Measurements from ENCODE around the gene PRR33.
A peak's percentile ranks its signal among the peaks of the same experiment; 100 is the strongest.

Gene PRR33

DNA sequence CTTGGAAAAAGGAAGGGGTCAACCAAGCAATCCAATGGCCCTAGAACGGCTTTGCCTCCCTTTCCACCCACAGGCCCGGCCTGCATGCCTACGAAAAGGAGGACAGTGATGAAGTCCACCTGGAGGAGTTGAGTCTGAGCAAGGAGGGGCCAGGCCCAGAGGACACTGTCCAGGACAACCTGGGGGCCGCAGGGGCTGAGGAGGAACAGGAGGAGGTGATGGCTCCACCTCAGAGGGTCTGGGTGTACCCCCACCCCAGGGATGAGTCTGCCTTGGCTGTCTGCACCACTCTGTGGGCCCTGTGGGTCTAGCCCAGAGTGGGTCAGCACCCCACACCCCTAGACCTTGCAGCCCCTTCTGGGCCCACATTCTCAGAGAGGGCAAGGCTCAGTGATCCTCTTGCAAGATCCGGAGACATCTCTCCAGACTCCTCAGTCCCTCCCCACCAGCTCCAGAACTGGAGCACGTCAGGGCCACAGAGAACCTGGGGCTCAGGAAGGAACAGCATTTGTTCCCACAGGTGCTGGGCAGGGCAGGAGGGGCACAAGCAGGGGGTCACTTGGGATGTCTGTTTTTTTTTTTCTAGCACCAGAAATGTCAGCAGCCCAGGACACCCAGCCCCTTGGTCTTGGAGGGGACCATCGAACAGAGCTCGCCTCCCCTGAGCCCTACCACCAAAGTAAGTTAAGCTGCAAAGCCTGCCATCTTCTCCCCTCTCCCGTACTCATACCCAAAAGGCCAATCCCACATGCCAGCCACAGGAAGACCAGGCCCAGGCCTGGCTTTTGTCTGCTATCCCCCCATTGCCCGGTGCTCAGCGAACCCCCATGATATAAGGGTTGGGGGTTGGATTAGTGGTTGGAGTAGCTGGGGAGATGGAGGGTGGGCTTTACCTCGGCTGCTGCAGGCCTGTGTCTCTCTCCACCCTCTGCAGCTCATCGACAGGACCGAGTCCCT, 8.1 kb downstream of the PRR33 start:
- TF ChIP-seq, protein P1, sequence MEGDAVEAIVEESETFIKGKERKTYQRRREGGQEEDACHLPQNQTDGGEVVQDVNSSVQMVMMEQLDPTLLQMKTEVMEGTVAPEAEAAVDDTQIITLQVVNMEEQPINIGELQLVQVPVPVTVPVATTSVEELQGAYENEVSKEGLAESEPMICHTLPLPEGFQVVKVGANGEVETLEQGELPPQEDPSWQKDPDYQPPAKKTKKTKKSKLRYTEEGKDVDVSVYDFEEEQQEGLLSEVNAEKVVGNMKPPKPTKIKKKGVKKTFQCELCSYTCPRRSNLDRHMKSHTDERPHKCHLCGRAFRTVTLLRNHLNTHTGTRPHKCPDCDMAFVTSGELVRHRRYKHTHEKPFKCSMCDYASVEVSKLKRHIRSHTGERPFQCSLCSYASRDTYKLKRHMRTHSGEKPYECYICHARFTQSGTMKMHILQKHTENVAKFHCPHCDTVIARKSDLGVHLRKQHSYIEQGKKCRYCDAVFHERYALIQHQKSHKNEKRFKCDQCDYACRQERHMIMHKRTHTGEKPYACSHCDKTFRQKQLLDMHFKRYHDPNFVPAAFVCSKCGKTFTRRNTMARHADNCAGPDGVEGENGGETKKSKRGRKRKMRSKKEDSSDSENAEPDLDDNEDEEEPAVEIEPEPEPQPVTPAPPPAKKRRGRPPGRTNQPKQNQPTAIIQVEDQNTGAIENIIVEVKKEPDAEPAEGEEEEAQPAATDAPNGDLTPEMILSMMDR (conservative IDR thresholded peaks at IDR 0.05; ENCODE audit: control insufficient read depth, insufficient read depth, low read depth, low read length): no peak
- no peak overlapping the region for H3K4me3 ChIP-seq (ENCODE audit: control insufficient read depth, low read depth, low read length)
- no peak for DNase-seq (ENCODE audit: low read depth)

DNA sequence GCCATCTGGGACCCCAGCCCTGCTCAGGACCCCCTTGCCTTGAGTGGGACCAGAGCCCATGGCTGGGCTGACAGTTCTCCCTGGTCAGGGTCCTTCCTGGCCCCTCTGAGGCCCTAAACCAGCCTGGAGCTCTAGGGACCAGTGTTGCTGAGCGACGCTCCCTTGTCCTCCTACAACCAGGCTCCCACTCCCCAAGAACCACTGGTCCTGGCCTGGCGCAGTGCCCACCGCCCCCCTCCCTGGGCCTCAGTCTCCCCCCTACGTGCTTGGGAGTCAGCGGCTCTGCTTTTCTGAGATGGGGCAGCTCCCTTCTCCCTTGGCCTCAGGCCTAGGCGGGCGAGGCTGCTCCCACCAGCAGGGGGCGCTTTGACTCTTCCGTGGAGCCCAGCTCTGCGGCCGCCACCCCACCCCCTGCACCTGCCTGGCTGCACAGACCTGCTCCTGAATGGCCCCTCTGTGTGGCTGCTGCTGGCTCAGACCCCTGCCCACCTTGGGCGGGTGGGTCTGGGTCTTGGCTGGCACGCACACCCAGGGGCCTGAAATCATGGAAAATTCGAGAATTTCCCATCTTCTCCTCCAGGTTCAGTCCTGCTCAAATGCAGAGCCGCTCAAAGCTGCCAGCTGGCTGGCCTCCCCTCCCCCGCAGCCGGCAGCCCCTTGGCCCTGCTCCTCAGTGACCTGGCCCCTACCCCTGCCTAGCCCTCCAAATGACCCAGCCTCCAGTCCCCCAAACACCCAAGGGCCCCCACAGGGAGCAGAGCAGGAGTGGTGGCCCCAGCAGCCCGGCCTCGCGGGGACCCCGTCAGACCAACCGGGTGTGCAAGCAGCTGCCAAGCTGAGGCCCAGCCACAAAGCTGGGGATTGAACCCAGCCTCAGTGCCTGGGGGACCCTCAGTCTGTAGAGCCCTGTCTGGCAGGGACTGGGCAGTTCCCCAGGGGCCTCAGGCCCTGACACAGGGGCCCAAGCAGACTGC, 9.1 kb downstream of the PRR33 start:
- TF ChIP-seq, protein P1 (conservative IDR thresholded peaks at IDR 0.05; ENCODE audit: control insufficient read depth, insufficient read depth, low read depth, low read length): peak; percentile 72
- DNase-seq (ENCODE audit: low read depth): peak; percentile 66
- H3K4me3 ChIP-seq (ENCODE audit: control insufficient read depth, low read depth, low read length): no peak overlapping the region

DNA sequence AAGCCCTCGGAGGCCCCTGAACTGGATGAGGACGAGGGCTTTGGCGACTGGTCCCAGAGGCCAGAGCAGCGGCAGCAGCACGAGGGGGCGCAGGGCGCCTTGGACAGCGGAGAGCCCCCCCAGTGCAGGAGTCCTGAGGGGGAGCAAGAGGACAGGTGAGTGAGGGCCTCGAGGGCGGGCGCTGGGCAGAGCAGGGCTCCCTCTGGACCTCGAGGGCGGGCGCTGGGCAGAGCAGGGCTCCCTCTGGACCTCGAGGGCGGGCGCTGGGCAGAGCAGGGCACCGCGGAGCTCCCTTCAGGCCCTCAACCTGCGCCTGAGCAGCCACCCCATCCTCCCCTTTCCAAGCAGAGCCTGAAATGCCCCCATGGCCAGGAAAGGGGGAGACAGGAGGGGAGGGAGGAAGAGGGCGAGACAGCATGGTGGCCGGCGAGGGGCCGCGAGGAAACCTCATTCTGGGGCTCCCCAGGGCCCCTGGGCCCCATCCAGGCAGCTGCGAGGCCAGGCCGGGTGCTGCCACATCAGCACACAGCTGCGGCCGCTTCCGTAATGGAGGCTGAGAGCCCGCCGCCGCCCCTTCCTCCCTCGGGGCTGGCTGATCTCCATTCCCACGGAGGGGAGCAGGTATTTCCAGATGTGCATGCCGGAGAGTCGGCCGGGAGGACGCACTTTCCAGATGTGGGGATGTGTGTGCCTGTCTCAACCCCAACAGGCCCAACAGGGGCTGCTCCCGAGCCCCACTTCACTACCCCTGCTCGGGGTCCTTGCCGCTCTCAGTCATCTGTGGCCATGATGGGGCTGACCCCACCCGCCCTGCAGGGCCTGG, 10.0 kb downstream of the PRR33 start:
- no peak overlapping the region for H3K4me3 ChIP-seq (ENCODE audit: control insufficient read depth, low read depth, low read length)
- DNase-seq (ENCODE audit: low read depth): peak; percentile 35
- TF ChIP-seq, protein P1 (conservative IDR thresholded peaks at IDR 0.05; ENCODE audit: control insufficient read depth, insufficient read depth, low read depth, low read length): no peak

DNA sequence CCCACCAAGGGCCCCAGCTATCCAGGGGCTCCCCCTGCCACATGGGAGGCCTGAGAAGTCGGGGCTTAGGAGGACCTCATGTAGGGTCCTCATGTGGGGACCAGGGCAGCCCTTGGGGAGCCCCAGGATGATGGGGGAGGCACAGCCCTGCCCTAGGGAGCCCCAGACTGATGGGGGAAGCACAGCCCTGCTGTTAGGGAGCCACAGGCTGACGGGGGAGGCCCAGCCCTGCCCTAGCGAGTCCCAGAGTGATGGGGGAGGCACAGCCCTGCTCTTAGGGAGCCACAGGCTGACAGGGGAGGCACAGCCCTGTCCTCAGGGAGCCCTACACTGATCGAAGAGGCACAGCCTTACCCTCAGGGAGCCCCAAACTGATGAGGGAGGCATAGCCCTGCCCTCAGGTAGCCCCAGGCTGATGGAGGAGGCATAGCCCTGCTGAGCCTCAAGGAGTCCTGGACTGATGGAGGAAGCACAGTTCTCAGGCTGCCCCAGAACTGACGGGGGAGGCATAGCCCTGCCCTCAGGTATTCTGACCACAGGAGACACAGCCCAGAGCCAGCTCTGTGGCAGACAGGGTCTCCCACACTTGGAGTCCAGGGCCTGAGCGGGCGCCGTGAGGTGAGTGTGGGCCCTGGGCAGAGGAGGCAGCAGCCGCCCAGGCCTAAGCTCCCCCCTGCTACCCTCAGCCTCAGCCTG, 10.8 kb downstream of the PRR33 start:
- no peak for DNase-seq (ENCODE audit: low read depth)
- H3K4me3 ChIP-seq (ENCODE audit: control insufficient read depth, low read depth, low read length): no peak overlapping the region
- TF ChIP-seq, protein P1 (conservative IDR thresholded peaks at IDR 0.05; ENCODE audit: control insufficient read depth, insufficient read depth, low read depth, low read length): no peak

DNA sequence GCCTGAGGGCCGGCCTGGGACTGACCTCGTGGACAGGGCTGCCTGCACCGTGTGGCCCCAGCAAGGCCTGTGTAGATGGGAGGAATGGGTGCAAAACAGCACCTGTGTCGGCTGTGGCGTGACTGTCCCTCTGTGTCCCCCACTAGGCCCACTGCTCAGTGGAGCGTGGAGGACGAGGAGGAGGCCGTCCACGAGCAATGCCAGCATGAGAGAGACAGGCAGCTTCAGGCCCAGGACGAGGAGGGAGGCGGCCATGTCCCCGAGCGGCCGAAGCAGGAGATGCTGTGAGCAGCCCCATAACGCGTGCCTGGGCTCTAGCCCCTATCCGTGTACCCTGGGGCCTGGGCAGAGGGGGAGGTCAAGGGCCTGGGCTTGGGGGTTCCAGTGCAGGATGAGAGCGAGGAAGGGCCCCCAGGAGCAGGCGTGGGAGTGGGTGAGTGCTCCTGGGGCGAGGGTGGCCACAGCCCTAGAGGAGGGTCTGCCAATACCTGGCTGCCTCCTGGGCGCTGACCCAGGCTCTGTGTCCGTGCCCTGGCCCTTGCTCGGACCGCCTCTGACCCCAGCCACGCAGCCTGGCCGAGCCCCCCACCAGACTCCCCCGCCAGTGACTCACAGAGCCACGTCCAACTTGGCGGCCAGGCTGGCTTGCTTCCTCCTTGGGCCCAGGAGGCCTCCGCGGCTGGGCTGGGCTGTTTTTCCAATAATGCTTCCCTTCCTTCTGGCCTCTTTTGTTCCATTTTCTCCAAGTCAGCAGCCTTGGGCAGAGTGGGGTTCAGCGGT, 11.6 kb downstream of the PRR33 start:
- peak; percentile 72 for DNase-seq (ENCODE audit: low read depth)
- TF ChIP-seq, protein P1 (conservative IDR thresholded peaks at IDR 0.05; ENCODE audit: control insufficient read depth, insufficient read depth, low read depth, low read length): no peak
- H3K4me3 ChIP-seq (ENCODE audit: control insufficient read depth, low read depth, low read length): no peak overlapping the region

Data from fibroblast of mammary gland (primary cell).